ENCODE measurements around the gene C22orf15. TPM values are rescaled to one million over a fixed set of nuclear protein-coding genes. Genes with fewer than 3 reads are reported as not detected.

C22orf15 gene
- total and polyA plus RNA-seq, 2 of the 8 experiments (the other 6 are each of a cell fraction or from before 2014, with no cell fraction given), result 4.2 to 4.9 TPM

- TF ChIP-seq MAFK (IDR thresholded peaks at IDR 0.05; ENCODE audit: low read depth, low read length), result no peak
These were observed 8.4 kb upstream of the C22orf15 start, which contains the start of gene VPREB3 (continued) for GRCh38 chr22:23754220-23754919.

All from H1 (cell line).